Measurements from ENCODE around the gene PLCG2. TPM values are rescaled to one million over a fixed set of nuclear protein-coding genes. Genes with fewer than 3 reads are reported as not detected.

The PLCG2 gene
- total RNA-seq: 47.7 TPM
- long read RNA-seq, full-length matches to known transcripts: 20 of 61 reads
- long read RNA-seq, partial matches to known transcripts: 29 of 61 reads
- long read RNA-seq, other reads (novel, unspliced or antisense): 12 of 61 reads

GRCh38 chr16:81778861-81779535 lies at the start of gene PLCG2:
Gene PLCG2, plus strand, starts transcription at chr16:81779291. Its CDS starts 6,699 bp downstream, at chr16:81785990.
- H3K27ac ChIP-seq: peak within 1 kb of the TSS; percentile 87

GRCh38 chr16:81729451-81729850 lies 49.6 kb upstream of the PLCG2 start:
- no peaks in the 10 kb centered on the region for H3K36me3 ChIP-seq
- intact Hi-C loops (cut with DNase I): loop anchor here (10.0 kb wide), 1 partner anchor 325 kb away; no protein-coding TSS in a partner anchor

More at GRCh38 chr16:81778861-81779535, at the start of gene PLCG2:
- Histone ChIP-seq H3K4me3 (peak within 1 kb of the TSS; percentile 73), H3K9me3 (no peaks in the 10 kb centered on the region), H3K4me1 (peaks cover 25% of the 10 kb centered on the region), H3K27me3 (ENCODE audit: low read depth) (no peaks in the 10 kb centered on the region), H3K36me3 (no peaks in the 10 kb centered on the region)
- peak; percentile 89 for DNase-seq
- TF ChIP-seq CTCF (IDR thresholded peaks at IDR 0.05): no peak
- ATAC-seq: peak; percentile 97 to 98
- intact Hi-C loops (cut with DNase I): no loop called here

GRCh38 chr16:81730090-81731051 lies 48.7 kb upstream of the PLCG2 start:
- ATAC-seq (peak; percentile 94), DNase-seq (peak; percentile 89)
- peak overlapping the region; percentile 66 for H3K27ac ChIP-seq
- H3K36me3 ChIP-seq: no peaks in the 10 kb centered on the region
- intact Hi-C loops (cut with DNase I): no loop called here
- peak; percentile 67 for TF ChIP-seq CTCF (IDR thresholded peaks at IDR 0.05)
- H3K9me3 ChIP-seq: no peaks in the 10 kb centered on the region
- peaks cover 16% of the 10 kb centered on the region for H3K4me1 ChIP-seq
- H3K27me3 ChIP-seq (ENCODE audit: low read depth): no peaks in the 10 kb centered on the region
- H3K4me3 ChIP-seq: peak overlapping the region; percentile 55

More at GRCh38 chr16:81729451-81729850, 49.6 kb upstream of the PLCG2 start:
- Histone ChIP-seq H3K4me3 (no peak overlapping the region), H3K9me3 (no peaks in the 10 kb centered on the region), H3K27ac (no peak overlapping the region), H3K4me1 (peaks cover 16% of the 10 kb centered on the region), H3K27me3 (ENCODE audit: low read depth) (no peaks in the 10 kb centered on the region)
- DNase-seq: no peak
- ATAC-seq: no peak
- no peak for TF ChIP-seq CTCF (IDR thresholded peaks at IDR 0.05)

GRCh38 chr16:81731649-81732048 lies 47.4 kb upstream of the PLCG2 start:
- no peak overlapping the region for H3K4me3 ChIP-seq
- TF ChIP-seq CTCF (IDR thresholded peaks at IDR 0.05): no peak
- H3K27me3 ChIP-seq (ENCODE audit: low read depth): no peaks in the 10 kb centered on the region
- DNase-seq: no peak
- no peak overlapping the region for H3K27ac ChIP-seq
- no peaks in the 10 kb centered on the region for H3K9me3 ChIP-seq
- H3K4me1 ChIP-seq: peaks cover 16% of the 10 kb centered on the region
- intact Hi-C loops (cut with DNase I): no loop called here
- no peaks in the 10 kb centered on the region for H3K36me3 ChIP-seq
- no peak for ATAC-seq

- Histone ChIP-seq H3K4me1 (peaks cover 18% of the 10 kb centered on the region), H3K36me3 (no peaks in the 10 kb centered on the region), H3K27me3 (ENCODE audit: low read depth) (no peaks in the 10 kb centered on the region), H3K4me3 (no peak overlapping the region), H3K9me3 (no peaks in the 10 kb centered on the region), H3K27ac (no peak overlapping the region)
- ATAC-seq (no peak), DNase-seq (no peak)
- intact Hi-C loops (cut with DNase I): no loop called here
- no peak for TF ChIP-seq CTCF (IDR thresholded peaks at IDR 0.05)
These were observed 46.4 kb upstream of the PLCG2 start for GRCh38 chr16:81732699-81733098.
